Tibial nerve (tissue), 4 donors: ENCODE measurements around the gene MYB. TPM values are rescaled to one million over a fixed set of nuclear protein-coding genes. Genes with fewer than 3 reads are reported as not detected.

Source experiments
- DNase-seq, 2 donors: peaks; one replicate each; pipeline ENCODE4 v3.0.0-alpha.2; 2019; ENCODE audit warnings: low spot score in 2 of 2
- H3K27ac ChIP-seq, 4 donors: fragments of 200-600 bp; sonication (generic) in 3 of 4; one replicate each; pipeline ENCODE4 v1.5.1; 2017 to 2019; ENCODE audit warnings: mild to moderate bottlenecking in 1 of 4
- H3K27me3 ChIP-seq, 2 donors: fragments of 200-600 bp; sonication (generic) in 1 of 2; one replicate each; pipeline versions ENCODE4 v1.5.1 to v1.6.0; 2017 to 2019
- H3K36me3 ChIP-seq, 3 donors: fragments of 200-600 bp; sonication (generic); one replicate each; pipeline ENCODE4 v1.5.1; 2018 to 2019
- H3K4me1 ChIP-seq, 4 donors: fragments of 200-600 bp; sonication (generic) in 3 of 4; one replicate each; pipeline ENCODE4 v1.5.1; 2017 to 2019
- H3K4me3 ChIP-seq, 4 donors: fragments of 200-600 bp; sonication (generic) in 3 of 4; one replicate each; pipeline ENCODE4 v1.5.1; 2017 to 2019; ENCODE audit warnings: mild to moderate bottlenecking in 1 of 4, moderate library complexity in 1 of 4
- H3K9me3 ChIP-seq, 4 donors: fragments of 200-600 bp; sonication (generic) in 3 of 4; one replicate each; pipeline ENCODE4 v1.5.1; 2017 to 2019
- CTCF ChIP-seq, 5 experiments: fragments of 200-600 bp in 3 of 5; fragments of 450-650 bp in 2 of 5; sonication (generic) in 3 of 5; IDR thresholded peaks; one replicate each; pipeline ENCODE4 v1.5.1; 2016 to 2019; ENCODE audit warnings: antibody characterized with exemption in 5 of 5, mild to moderate bottlenecking in 3 of 5, moderate library complexity in 2 of 5
- EP300 ChIP-seq, 2 donors: sonication (generic); formaldehyde crosslinking; IDR thresholded peaks; one replicate each; pipeline ENCODE4 v1.6.1; 2017; ENCODE audit warnings: antibody characterized with exemption in 2 of 2, mild to moderate bottlenecking in 1 of 2
- POLR2A ChIP-seq, 2 donors: fragments of 450-650 bp; IDR thresholded peaks; one replicate each; pipeline ENCODE4 v1.6.1; 2017; ENCODE audit warnings: antibody characterized with exemption in 2 of 2, mild to moderate bottlenecking in 2 of 2, moderate library complexity in 2 of 2
- WGBS, 2 donors: methylation state at CpG; one replicate each; pipeline ENCODE4 v1.1.5; 2018; 5-methylcytosine and 5-hydroxymethylcytosine counted together
- total RNA-seq, 4 donors: library from RNA; depleted of rRNA; stranded (reverse); fragments of >200 nt; gene quantifications; one replicate each; pipeline ENCODE4 v1.1.0, GENCODE V29; 2016

Gene MYB
- total RNA-seq, 4 donors from 2014 or later, result 0.63 to 1.2 (median 0.83) TPM

DNA sequence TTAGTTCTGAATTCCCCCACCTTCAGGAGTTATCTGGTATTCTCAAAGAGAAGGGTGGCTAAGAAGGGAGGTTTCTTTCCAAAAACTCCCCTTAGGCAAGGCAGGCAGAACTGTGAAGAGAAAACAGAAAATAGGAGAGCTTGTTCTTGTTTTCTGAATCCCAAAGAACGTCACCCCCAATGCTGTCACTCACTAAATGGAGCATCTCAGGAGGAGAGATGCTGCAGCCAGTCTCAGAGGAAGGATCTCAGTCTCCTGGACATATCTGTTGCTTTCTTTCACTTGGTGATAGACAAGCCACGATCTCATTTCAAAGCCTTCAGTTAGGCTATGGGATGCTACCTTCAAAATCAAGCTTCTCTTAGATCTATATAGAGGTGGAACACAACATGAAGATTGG lies 16.1 kb upstream of the MYB start:
- DNase-seq, result no peak
- WGBS, 2 donors, result 74 to 76% methylated on average over 2 of the region's 2 CpGs
- no peaks in the 10 kb centered on the region for H3K4me1 ChIP-seq
- no peak overlapping the region for H3K27ac ChIP-seq
- no peaks in the 10 kb centered on the region for H3K9me3 ChIP-seq
- no peaks in the 10 kb centered on the region for H3K27me3 ChIP-seq
- no peaks in the 10 kb centered on the region for H3K36me3 ChIP-seq
- H3K4me3 ChIP-seq, result no peak overlapping the region
- TF ChIP-seq POLR2A (IDR thresholded peaks at IDR 0.05), result no peak

DNA sequence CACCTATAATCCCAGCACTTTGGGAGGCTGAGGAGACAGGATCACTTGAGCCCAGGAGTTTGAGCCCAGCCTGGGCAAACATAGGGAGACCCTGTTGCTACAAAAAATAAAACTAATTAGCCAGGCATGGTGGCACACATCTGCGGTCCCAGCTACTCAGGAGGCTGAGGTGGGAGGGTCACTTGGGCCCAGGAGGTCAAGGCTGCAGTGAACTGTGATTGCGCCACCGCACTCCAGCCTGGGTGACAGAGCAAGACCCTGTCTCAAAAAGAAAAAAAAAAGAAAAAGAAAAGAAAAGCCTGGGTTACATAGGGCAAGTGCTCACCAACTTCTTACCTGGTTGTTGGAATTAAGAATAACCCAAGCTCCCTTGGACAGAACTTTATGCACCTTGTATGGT lies 14.6 kb upstream of the MYB start:
- 90 to 93% methylated on average over 3 of the region's 3 CpGs for WGBS, 2 donors
- no peak for DNase-seq

GRCh38 chr6:135167617-135168016 lies 13.5 kb upstream of the MYB start:
- H3K27ac ChIP-seq, result no peak overlapping the region
- H3K4me3 ChIP-seq, result no peak overlapping the region
- no peaks in the 10 kb centered on the region for H3K4me1 ChIP-seq
- H3K27me3 ChIP-seq, result no peaks in the 10 kb centered on the region
- no peaks in the 10 kb centered on the region for H3K9me3 ChIP-seq
- no peaks in the 10 kb centered on the region for H3K36me3 ChIP-seq
- DNase-seq, result no peak
- TF ChIP-seq EP300 (IDR thresholded peaks at IDR 0.05) (no peak), CTCF (IDR thresholded peaks at IDR 0.05) (no peak), POLR2A (IDR thresholded peaks at IDR 0.05) (no peak)
- 28 to 35% methylated on average over 1 of the region's 1 CpG for WGBS, 2 donors

More for the DNA sequence above, 14.6 kb upstream of the MYB start:
- Histone ChIP-seq H3K27ac (no peak overlapping the region), H3K9me3 (no peaks in the 10 kb centered on the region), H3K27me3 (no peaks in the 10 kb centered on the region), H3K4me1 (no peaks in the 10 kb centered on the region), H3K36me3 (no peaks in the 10 kb centered on the region), H3K4me3 (no peak overlapping the region)
- no peak for TF ChIP-seq POLR2A (IDR thresholded peaks at IDR 0.05)
- TF ChIP-seq EP300 (IDR thresholded peaks at IDR 0.05), result no peak
- TF ChIP-seq CTCF (IDR thresholded peaks at IDR 0.05), result no peak

- DNase-seq, result no peak
- H3K27me3 ChIP-seq, result no peaks in the 10 kb centered on the region
These were observed 12.3 kb upstream of the MYB start for GRCh38 chr6:135168766-135169165.

GRCh38 chr6:135170238-135170637 lies 10.9 kb upstream of the MYB start:
- Histone ChIP-seq H3K9me3 (no peaks in the 10 kb centered on the region), H3K27ac (no peak overlapping the region), H3K4me3 (no peak overlapping the region), H3K4me1 (no peaks in the 10 kb centered on the region), H3K27me3 (no peaks in the 10 kb centered on the region), H3K36me3 (no peaks in the 10 kb centered on the region)
- WGBS, 2 donors, result 53 to 59% methylated on average over 2 of the region's 2 CpGs
- no peak for DNase-seq
- TF ChIP-seq EP300 (IDR thresholded peaks at IDR 0.05), result no peak
- TF ChIP-seq POLR2A (IDR thresholded peaks at IDR 0.05), result no peak
- TF ChIP-seq CTCF (IDR thresholded peaks at IDR 0.05), result no peak

More at GRCh38 chr6:135168766-135169165, 12.3 kb upstream of the MYB start:
- Histone ChIP-seq H3K36me3 (no peaks in the 10 kb centered on the region), H3K4me1 (no peaks in the 10 kb centered on the region), H3K9me3 (no peaks in the 10 kb centered on the region), H3K27ac (no peak overlapping the region), H3K4me3 (no peak overlapping the region)
- no peak for TF ChIP-seq CTCF (IDR thresholded peaks at IDR 0.05)
- no peak for TF ChIP-seq EP300 (IDR thresholded peaks at IDR 0.05)
- no peak for TF ChIP-seq POLR2A (IDR thresholded peaks at IDR 0.05)

DNA sequence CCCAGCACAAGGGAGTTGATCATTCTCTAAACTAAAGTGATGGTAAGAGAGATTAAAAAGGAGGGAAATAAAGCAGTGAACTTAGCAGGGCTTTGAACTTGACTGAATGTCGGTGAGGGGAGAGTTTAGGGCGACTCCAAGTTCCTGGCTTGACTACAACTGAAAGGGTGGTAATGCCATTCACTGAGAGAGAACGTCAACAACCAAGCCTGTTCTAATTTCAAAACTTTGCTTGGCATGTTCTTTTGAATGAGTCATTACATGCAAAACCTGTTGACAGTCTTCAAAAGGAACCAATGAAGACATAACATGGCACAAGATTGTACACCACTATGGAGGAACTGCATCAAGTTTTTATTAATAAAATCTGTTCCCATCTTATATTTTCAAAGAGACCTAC lies 10.3 kb upstream of the MYB start:
- Histone ChIP-seq H3K9me3 (no peaks in the 10 kb centered on the region), H3K4me1 (no peaks in the 10 kb centered on the region), H3K36me3 (no peaks in the 10 kb centered on the region), H3K4me3 (no peak overlapping the region), H3K27me3 (no peaks in the 10 kb centered on the region), H3K27ac (no peak overlapping the region)
- no peak for DNase-seq
- TF ChIP-seq POLR2A (IDR thresholded peaks at IDR 0.05), result no peak
- no peak for TF ChIP-seq CTCF (IDR thresholded peaks at IDR 0.05)
- TF ChIP-seq EP300 (IDR thresholded peaks at IDR 0.05), result no peak
- 76 to 77% methylated on average over 3 of the region's 3 CpGs for WGBS, 2 donors
